ENCODE measurements around the gene RAB36. TPM values are rescaled to one million over a fixed set of nuclear protein-coding genes. Genes with fewer than 3 reads are reported as not detected.

RAB36 gene
- total RNA-seq, 1 donor from 2014 or later: 2.9 TPM

GRCh38 chr22:23154461-23154860 lies 9.2 kb downstream of the RAB36 start:
- no peaks in the 10 kb centered on the region for H3K4me1 Mint-ChIP-seq (ENCODE audit: low read depth)
- peaks cover 1% of the 10 kb centered on the region for H3K27me3 Mint-ChIP-seq (ENCODE audit: low read depth)
- TF ChIP-seq, protein P1, sequence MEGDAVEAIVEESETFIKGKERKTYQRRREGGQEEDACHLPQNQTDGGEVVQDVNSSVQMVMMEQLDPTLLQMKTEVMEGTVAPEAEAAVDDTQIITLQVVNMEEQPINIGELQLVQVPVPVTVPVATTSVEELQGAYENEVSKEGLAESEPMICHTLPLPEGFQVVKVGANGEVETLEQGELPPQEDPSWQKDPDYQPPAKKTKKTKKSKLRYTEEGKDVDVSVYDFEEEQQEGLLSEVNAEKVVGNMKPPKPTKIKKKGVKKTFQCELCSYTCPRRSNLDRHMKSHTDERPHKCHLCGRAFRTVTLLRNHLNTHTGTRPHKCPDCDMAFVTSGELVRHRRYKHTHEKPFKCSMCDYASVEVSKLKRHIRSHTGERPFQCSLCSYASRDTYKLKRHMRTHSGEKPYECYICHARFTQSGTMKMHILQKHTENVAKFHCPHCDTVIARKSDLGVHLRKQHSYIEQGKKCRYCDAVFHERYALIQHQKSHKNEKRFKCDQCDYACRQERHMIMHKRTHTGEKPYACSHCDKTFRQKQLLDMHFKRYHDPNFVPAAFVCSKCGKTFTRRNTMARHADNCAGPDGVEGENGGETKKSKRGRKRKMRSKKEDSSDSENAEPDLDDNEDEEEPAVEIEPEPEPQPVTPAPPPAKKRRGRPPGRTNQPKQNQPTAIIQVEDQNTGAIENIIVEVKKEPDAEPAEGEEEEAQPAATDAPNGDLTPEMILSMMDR (IDR thresholded peaks at IDR 0.05): no peak
- H3K27ac Mint-ChIP-seq (ENCODE audit: unreplicated experiment): no peak overlapping the region
- peaks cover 2% of the 10 kb centered on the region for H3K9me3 Mint-ChIP-seq (ENCODE audit: low read depth)
- H3K4me3 Mint-ChIP-seq (ENCODE audit: unreplicated experiment): no peak overlapping the region
- DNase-seq (ENCODE audit: low spot score): no peak
- H3K36me3 Mint-ChIP-seq (ENCODE audit: low read depth): peaks cover 4% of the 10 kb centered on the region

- H3K4me1 Mint-ChIP-seq (ENCODE audit: low read depth): no peaks in the 10 kb centered on the region
- H3K27me3 Mint-ChIP-seq (ENCODE audit: low read depth): peaks cover 1% of the 10 kb centered on the region
- TF ChIP-seq, protein P1 (IDR thresholded peaks at IDR 0.05): no peak
- no peak for DNase-seq (ENCODE audit: low spot score)
- H3K27ac Mint-ChIP-seq (ENCODE audit: unreplicated experiment): no peak overlapping the region
- H3K36me3 Mint-ChIP-seq (ENCODE audit: low read depth): peaks cover 2% of the 10 kb centered on the region
- peaks cover 2% of the 10 kb centered on the region for H3K9me3 Mint-ChIP-seq (ENCODE audit: low read depth)
- no peak overlapping the region for H3K4me3 Mint-ChIP-seq (ENCODE audit: unreplicated experiment)
These were observed 9.9 kb downstream of the RAB36 start for GRCh38 chr22:23155143-23155542.

GRCh38 chr22:23155831-23156230 lies 10.6 kb downstream of the RAB36 start:
- TF ChIP-seq, protein P1 (IDR thresholded peaks at IDR 0.05): no peak
- Mint-ChIP-seq H3K4me1 (ENCODE audit: low read depth) (no peaks in the 10 kb centered on the region), H3K27ac (ENCODE audit: unreplicated experiment) (no peak overlapping the region), H3K27me3 (ENCODE audit: low read depth) (peaks cover 1% of the 10 kb centered on the region), H3K9me3 (ENCODE audit: low read depth) (peaks cover 2% of the 10 kb centered on the region), H3K36me3 (ENCODE audit: low read depth) (peaks cover 2% of the 10 kb centered on the region), H3K4me3 (ENCODE audit: unreplicated experiment) (no peak overlapping the region)
- no peak for DNase-seq (ENCODE audit: low spot score)

DNA sequence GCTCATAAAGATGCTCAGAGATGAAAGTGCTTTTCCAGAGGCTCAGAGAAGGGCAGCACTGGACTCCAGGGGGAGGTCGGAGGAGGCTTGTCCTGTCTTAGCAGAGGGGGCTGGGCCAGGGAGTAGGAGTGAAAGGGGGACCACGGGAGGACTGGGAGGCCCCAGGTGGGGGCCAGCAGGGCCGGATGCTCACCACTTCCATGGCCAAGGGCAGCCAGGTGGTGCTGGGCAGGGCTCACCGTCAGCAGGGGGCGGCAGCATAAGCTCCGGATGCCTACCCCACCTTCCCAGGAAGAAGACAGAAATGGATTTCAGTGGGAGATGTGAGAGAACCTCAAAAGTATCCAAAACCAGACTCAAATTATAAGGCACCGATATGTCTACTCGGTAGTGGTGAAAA lies 11.0 kb downstream of the RAB36 start:
- no peak overlapping the region for H3K27ac Mint-ChIP-seq (ENCODE audit: unreplicated experiment)
- H3K36me3 Mint-ChIP-seq (ENCODE audit: low read depth): peaks cover 2% of the 10 kb centered on the region
- peaks cover 2% of the 10 kb centered on the region for H3K9me3 Mint-ChIP-seq (ENCODE audit: low read depth)

DNA sequence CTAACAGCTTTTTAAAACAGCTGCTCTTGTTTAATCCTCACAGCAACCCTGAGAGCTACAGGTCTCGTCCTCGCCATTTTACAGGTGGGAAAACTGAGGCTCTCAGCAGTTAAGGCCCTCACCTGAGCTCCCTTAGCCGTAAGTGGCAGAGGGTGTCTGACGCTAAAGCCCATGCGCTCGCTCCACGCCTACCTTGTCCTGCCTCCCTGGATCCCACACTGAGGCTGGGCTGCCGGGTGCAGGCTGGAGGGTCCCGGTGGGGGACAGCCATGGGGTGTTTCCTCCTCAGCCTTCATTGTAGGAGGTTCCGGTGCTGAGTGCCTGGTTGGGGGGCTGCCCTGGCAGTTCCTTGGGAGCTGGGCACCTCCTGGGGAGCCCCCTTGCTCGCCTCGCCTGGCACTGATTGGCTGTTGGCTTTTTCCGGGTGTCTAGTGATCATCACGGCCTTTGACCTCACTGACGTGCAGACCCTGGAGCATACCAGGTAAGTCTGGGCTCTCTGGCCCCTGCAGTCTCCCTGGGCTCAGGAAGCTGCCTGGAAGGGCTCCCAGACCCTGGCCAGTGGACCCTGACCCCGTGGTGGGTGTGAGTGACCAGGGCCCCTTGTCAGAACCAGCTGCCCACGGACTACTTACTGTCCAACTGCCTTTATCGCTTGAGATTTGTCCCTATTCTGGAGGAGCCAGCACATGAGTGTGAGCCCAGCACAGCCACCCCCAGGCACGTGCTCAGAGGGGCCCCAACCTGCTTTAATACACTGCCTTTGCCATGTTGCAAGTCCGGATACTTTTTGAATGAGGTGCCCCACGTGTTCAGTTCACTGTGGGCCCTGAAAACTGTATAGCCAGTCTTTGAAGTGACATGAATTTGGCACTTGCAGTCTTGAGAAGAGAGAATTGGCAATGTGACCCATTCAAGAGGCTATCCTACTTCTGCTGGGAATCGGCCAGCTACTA lies 12.6 kb downstream of the RAB36 start:
- TF ChIP-seq, protein P1 (IDR thresholded peaks at IDR 0.05): no peak
- peaks cover 1% of the 10 kb centered on the region for H3K27me3 Mint-ChIP-seq (ENCODE audit: low read depth)
- H3K9me3 Mint-ChIP-seq (ENCODE audit: low read depth): peaks cover 2% of the 10 kb centered on the region
- H3K36me3 Mint-ChIP-seq (ENCODE audit: low read depth): peaks cover 2% of the 10 kb centered on the region
- no peak overlapping the region for H3K4me3 Mint-ChIP-seq (ENCODE audit: unreplicated experiment)
- no peak overlapping the region for H3K27ac Mint-ChIP-seq (ENCODE audit: unreplicated experiment)
- no peak for DNase-seq (ENCODE audit: low spot score)
- no peaks in the 10 kb centered on the region for H3K4me1 Mint-ChIP-seq (ENCODE audit: low read depth)

More for the DNA sequence above, 11.0 kb downstream of the RAB36 start:
- TF ChIP-seq, protein P1 (IDR thresholded peaks at IDR 0.05): no peak
- peaks cover 1% of the 10 kb centered on the region for H3K27me3 Mint-ChIP-seq (ENCODE audit: low read depth)
- DNase-seq (ENCODE audit: low spot score): no peak
- no peak overlapping the region for H3K4me3 Mint-ChIP-seq (ENCODE audit: unreplicated experiment)
- no peaks in the 10 kb centered on the region for H3K4me1 Mint-ChIP-seq (ENCODE audit: low read depth)
